Head of caudate nucleus (tissue), 42 donors: Measurements from ENCODE around the gene RETREG1.

Experiments used
- DNase-seq, 42 donors: peaks; one replicate each; pipeline versions ENCODE4 v3.0.0 to v3.0.0-alpha.2; 2020 to 2021; ENCODE audit warnings: mixed read lengths in 7 of 42
- intact Hi-C: fragments of 100-400 bp; cut with DNase I; formaldehyde crosslinking; loops from one replicate; pipeline ENCODE4 v1.15.0; 2022

Gene RETREG1

DNA sequence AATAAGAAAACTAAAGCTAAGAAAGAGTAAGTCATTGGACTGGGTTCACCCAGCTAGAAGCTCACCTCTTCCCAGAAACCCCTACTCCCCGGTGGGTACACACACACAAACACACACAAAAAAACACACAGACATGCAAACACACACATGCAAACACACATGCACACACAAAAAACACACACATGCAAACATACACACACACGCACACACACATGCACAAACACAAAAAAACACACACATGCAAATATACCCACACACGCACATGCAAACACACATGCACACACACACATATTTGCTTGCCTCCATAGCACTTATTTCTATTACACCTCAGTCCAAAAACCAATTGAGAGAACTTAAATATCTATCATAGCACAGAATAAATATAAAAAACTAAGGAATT, 26.1 kb downstream of the RETREG1 start:
- peak in 1 of 42 donors; percentile 20 for DNase-seq
- intact Hi-C loops, result no loop called here

- intact Hi-C loops, result no loop called here
Measured at GRCh38 chr5:16589658-16590057, 27.1 kb downstream of the RETREG1 start.

GRCh38 chr5:16588434-16589214, 28.2 kb downstream of the RETREG1 start:
- DNase-seq, result peak in 4 of 42 donors; percentile 36 to 56 (median 44)
- intact Hi-C loops, result no loop called here

More at GRCh38 chr5:16589658-16590057, 27.1 kb downstream of the RETREG1 start:
- DNase-seq, result no peak

- intact Hi-C loops, result no loop called here
- peak in 1 of 42 donors; percentile 1 for DNase-seq
Measured at GRCh38 chr5:16586556-16586955, 30.2 kb downstream of the RETREG1 start.

- peak in 3 of 42 donors; percentile 10 to 31 (median 20) for DNase-seq
- intact Hi-C loops, result no loop called here
Measured at GRCh38 chr5:16585041-16585667, 31.6 kb downstream of the RETREG1 start.

DNA sequence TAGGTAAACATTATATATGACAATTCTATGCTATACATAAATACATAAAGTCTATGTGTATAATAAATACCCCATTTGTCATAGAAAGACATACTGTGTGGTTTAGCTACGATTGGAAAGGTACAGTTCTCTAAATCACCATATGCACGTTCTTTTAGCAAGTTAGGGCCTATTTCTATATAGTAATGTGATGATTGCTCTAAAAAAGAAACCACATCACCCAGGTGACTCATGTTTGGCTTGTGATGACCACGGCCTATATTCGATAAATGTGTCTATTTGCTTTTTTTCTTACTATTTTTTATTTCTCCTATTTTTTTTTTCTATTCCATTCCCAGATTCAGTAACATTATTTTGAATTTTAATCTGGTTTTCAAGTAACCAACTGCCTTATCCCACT, 34.7 kb downstream of the RETREG1 start:
- DNase-seq, result no peak
- intact Hi-C loops, result no loop called here

DNA sequence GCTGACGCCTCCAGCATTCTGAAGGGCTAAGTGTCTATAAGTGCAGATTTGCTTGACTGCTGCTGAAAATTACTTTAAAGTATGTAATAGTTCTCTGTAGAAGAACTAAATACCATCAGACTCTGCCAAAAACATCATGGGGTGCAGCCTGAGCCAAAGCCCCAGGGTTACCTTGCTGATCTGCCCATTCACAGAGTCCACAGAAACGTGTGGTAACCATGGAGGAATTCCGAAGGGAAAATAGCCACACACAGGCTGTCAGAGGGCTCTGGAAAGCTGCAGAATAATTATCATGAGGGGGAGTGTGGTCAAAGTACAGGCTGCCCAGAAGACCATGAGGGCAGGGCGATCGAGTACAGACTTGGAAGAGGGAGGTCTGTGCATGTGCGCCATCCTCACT, 36.4 kb downstream of the RETREG1 start:
- DNase-seq, result peak in 1 of 42 donors; percentile 40
- intact Hi-C loops, result no loop called here

- intact Hi-C loops, result no loop called here
- DNase-seq, result peak; percentile 22 to 90 (median 72)
Measured at GRCh38 chr5:16579142-16579847, 37.5 kb downstream of the RETREG1 start.

DNA sequence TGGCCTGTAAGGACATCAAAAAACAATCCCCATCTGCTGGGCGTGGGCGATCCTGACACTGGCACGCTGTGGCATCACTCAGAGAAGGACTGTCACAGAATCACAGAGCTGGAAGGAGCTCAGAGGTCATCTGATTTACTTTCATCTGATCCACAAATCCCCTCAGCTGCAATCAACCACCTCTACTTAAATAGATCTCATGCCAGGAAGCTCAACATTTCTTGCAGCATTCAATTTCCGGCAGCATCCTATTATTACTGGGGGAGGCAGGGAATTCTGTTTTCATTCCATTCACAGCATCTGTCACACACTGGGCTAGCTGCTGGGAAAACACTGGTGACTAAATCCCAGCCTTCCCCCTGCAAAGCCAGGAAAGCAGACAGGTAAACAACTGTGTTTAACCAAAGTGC, 38.3 kb downstream of the RETREG1 start:
- intact Hi-C loops, result no loop called here
- DNase-seq, result peak in 37 of 42 donors; percentile 26 to 83 (median 64)

DNA sequence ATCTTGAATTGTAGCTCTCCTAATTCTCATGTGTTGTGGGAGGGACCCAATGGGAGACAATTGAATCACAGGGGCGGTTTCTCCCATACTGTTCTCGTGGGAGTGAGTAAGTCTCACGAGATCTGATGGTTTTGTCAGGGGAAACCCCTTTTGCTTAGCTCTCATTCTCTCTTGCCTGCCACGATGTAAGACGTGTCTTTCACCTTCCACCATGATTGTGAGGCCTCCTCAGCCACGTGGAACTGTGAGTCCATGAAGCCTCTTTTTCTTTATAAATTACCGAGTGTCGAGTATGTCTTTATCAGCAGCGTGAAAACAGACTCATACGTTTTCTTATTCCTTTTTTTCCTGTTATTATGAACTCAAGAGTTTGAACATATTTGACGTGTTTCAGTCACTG, 39.1 kb downstream of the RETREG1 start:
- intact Hi-C loops, result no loop called here

DNA sequence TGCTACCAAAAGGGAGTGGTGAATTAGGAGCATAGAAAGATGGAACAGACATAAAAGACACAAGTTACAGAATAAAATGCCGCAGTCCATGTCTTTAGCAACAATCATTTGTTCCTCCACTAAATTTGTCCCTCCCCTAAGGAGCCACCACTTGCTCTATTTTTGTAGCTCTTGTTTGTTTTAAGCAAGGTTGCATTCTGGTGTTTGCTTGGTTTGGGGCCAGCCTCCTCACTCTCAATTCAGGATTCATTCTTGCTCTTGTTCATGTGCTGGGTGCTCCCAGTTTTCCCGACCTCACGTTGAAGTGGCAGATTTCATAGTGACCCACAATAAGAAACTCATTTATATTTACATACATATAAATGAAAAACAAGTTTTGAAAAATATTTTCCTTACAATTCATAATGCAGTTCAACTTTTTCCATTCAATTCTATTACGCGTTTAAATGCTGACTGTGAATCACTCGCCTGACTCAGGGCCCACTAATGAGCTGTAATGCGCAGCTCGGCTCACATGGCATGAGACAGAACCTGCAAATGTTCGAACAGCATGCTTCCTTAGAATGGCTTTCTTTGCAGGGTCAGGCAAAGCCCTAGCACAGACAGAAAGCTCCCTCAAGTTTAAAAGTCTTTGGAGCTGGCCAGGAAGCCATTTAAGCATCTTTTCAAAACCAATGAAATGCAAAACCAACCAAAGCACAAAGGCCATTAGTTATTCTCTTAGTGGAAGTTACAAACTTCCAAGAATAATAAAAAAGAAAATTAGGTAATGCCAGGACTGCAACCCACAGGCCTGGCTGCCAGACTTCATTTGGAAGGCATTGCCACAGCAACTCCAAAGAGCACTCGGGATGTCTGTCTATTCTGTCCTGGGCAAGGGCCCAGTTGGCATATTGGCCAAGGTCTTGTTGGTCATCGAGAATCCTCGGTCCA, 41.7 kb downstream of the RETREG1 start:
- peak; percentile 29 to 89 (median 72) for DNase-seq
- intact Hi-C loops, result no loop called here

More for the DNA sequence above, 39.1 kb downstream of the RETREG1 start:
- DNase-seq, result peak in 2 of 42 donors; percentile 19 to 45

DNA sequence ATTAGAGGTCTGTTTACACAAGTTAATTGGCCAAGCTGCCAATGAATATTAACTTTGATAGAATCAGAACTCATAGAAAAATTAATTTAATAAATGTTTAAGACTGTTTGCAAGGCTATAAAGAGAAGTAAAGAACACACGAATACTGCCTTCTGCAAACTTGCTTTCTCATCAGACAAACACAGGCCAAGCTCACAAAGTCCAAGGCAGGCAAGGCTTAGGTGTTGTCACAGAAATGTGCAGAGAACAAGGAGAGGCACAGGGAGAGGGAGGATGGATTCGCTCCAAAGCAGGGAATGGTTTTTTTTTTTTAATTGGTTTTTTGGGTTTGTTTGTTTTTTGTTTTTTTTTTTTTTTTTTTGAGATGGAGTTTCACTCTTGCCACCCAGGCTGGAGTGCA, 43.4 kb downstream of the RETREG1 start:
- DNase-seq, result no peak
- intact Hi-C loops, result no loop called here

GRCh38 chr5:16572289-16573015, 44.3 kb downstream of the RETREG1 start:
- no peak for DNase-seq
- intact Hi-C loops, result no loop called here

- intact Hi-C loops, result no loop called here
- DNase-seq, result peak in 1 of 42 donors; percentile 7
Measured at GRCh38 chr5:16571016-16571415, 45.8 kb downstream of the RETREG1 start.

DNA sequence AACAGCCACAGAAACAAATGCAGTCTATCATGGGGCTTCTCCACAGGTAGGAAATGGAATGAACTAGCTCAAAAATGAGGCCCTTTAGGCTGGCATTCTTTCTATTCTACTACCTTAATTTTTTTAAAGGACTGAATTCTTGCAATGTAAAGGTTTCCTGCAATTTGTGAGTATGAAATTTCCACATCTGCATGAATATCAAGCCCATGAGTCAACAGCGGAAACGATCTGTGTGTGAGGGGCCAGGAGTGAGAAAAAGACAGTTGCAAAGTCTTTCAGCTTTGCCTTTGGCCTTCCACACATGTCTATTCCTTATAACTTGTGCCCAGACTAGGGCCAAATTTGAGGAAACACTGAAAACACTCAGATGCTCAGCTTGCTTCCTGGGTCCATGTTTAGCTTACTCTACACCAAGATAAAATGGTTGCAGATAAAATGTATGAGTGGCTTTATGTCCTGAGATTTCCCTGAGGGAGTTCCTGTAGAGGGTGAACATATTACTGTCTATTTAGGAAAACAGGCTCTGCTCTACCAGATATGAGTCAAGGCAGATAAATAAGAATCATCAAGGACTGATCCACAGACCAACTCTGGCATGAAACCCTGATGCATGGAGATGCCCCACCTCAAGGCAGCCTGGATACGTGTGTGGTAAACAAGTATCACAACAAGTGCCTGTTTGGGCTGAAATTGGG, 46.5 kb downstream of the RETREG1 start:
- intact Hi-C loops, result no loop called here
- DNase-seq, result peak in 1 of 42 donors; percentile 12

DNA sequence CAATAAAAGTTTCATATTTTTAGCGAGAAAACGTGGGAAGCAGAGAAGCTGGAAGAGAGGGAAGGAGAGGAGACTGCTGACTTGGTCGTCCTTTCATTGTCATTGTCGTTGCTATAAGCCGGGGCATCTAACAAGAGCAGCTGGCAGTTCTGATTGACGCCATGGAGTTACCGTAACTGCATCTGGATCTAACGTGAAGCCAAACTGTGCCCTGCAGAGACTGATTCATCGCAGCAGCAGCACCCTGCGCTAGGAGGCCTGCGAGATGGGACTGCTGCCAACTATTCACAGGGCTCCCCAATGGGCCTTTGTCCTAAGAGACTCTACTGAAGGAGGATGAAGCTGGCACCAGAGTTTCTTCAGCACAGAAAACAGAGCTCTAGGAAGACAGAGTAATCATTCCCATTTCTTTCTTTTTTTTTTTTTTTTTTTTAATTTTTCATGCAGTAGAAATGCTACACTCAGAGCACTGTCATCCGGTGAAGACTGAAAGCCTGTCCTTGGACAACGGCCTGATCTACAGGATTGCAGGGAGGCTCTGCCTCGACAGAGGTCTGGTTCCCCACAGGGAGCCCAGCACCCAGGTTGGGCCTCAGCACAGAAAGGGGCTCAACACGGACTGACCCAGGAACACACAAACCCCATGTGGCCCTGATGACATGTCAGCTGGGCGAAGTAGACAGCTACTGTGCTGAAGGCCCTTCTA, 47.8 kb downstream of the RETREG1 start:
- peak; percentile 82 to 98 (median 94) for DNase-seq
- intact Hi-C loops, result loop anchor here (10.0 kb wide), 1 partner anchor 96 kb away; no protein-coding TSS in a partner anchor

DNA sequence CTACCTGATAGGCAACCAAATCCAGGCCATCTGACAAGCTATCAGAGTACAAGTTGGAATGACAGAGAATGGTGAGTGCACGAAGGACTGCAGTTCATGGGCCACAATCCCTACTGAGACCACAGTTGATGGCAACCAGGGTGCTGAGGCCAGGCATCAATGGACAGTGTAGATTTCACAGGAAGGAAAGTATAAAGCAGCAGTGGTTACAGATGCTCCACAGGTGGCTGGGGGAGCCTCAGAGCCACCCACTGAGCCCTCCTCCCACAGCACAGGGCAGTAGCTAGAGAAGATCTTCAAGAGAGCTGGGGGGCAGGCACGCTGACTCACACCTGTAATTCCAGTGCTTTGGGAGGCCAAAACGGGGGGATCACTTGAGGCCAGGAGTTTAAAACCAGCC, 49.4 kb downstream of the RETREG1 start:
- DNase-seq, result peak in 2 of 42 donors; percentile 7 to 43
- intact Hi-C loops, result loop anchor here (10.0 kb wide), 1 partner anchor 97 kb away; no protein-coding TSS in a partner anchor
